Measurements from ENCODE around the gene CLSTN1.

DNA sequence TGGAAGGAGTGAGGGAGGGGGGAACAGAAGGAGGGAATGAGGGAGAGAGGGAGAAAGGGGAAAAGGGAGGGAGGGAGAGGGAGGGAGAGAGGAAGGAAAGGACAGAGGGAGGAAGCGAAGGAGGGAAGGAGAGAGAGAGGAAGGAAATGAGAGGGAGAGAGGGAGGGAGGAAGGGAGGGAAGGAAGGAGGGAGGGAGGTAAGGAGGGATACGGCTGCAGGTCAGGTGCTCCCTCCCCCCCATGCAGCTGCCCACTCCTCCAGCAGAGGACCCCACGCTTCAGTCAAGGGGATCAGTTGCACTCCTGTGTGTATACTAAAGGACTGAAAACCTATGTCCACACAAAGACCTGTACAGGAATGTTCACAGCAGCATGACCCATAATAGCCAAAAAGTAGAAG, 54.8 kb downstream of the CLSTN1 start:
- TF ChIP-seq, protein P1, sequence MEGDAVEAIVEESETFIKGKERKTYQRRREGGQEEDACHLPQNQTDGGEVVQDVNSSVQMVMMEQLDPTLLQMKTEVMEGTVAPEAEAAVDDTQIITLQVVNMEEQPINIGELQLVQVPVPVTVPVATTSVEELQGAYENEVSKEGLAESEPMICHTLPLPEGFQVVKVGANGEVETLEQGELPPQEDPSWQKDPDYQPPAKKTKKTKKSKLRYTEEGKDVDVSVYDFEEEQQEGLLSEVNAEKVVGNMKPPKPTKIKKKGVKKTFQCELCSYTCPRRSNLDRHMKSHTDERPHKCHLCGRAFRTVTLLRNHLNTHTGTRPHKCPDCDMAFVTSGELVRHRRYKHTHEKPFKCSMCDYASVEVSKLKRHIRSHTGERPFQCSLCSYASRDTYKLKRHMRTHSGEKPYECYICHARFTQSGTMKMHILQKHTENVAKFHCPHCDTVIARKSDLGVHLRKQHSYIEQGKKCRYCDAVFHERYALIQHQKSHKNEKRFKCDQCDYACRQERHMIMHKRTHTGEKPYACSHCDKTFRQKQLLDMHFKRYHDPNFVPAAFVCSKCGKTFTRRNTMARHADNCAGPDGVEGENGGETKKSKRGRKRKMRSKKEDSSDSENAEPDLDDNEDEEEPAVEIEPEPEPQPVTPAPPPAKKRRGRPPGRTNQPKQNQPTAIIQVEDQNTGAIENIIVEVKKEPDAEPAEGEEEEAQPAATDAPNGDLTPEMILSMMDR (IDR thresholded peaks at IDR 0.05; ENCODE audit: insufficient read depth, low read depth, low read length): no peak
- TF ChIP-seq EZH2 (IDR thresholded peaks at IDR 0.05; ENCODE audit: insufficient read depth, low read length): no peak

Measured in astrocyte (in vitro differentiated cells and primary cell).